Measurements from ENCODE around the gene TCN2.
"Not testable (repeated sequence)": the region's sequence is repeated elsewhere in the genome, so short reads cannot be mapped to it uniquely, and the experiment has no call there.

The TCN2 gene

GRCh38 chr22:30615543-30615954, 8.6 kb downstream of the TCN2 start:
- peaks cover under 1% of the 10 kb centered on the region for H3K4me1 Mint-ChIP-seq
- no peak for DNase-seq
- no peak for TF ChIP-seq CTCF (IDR thresholded peaks at IDR 0.05)
- no peaks in the 10 kb centered on the region for H3K9me3 Mint-ChIP-seq
- no peak overlapping the region for H3K27ac Mint-ChIP-seq
- peaks cover 23% of the 10 kb centered on the region for H3K36me3 Mint-ChIP-seq (ENCODE audit: low read depth)
- H3K27me3 Mint-ChIP-seq (ENCODE audit: low read depth, poor library complexity), result no peaks in the 10 kb centered on the region
- no peak overlapping the region for H3K4me3 Mint-ChIP-seq

DNA sequence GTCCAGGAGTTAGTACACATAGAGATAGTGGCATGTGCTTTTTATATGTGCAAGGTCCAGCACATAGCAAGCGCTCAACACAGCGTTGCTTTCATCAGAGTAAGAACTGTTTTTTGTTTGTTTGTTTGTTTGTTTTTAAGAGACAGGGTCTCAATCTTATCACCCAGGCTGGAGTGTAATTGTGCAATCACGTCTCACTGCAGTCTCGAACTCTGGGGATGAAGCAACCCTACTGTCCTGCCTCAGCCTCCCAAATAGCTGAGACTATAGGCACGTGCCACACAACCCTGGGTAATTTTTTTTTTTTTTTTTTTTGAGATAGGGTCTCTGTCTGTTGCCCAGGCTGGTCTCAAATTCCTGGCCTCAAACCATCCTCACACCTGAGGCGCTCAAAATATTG, 10.8 kb downstream of the TCN2 start:
- peaks cover 16% of the 10 kb centered on the region for H3K36me3 Mint-ChIP-seq (ENCODE audit: low read depth)
- no peak for DNase-seq
- no peak overlapping the region for H3K27ac Mint-ChIP-seq
- H3K27me3 Mint-ChIP-seq (ENCODE audit: low read depth, poor library complexity), result no peaks in the 10 kb centered on the region
- no peak overlapping the region for H3K4me3 Mint-ChIP-seq
- H3K4me1 Mint-ChIP-seq, result no peaks in the 10 kb centered on the region
- TF ChIP-seq CTCF (IDR thresholded peaks at IDR 0.05), result no peak
- no peaks in the 10 kb centered on the region for H3K9me3 Mint-ChIP-seq

DNA sequence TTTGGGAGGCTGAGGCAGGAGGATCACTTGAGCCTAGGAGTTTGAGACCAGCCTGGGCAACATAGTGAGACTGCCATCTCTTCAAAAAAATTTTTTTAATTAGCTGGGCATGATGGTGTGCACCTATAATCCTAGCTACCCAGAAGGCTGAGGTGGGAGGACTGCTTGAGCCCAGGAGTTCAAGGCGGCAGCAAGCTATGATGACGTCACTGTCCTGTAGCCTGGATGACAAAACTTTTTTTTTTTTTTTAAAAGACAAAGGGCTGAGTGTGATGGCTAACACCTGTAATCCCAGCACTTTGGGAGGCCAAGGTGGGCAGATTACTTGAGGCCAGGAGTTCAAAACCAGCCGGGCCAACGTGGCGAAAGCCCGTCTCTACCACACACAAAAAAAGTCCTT, 12.9 kb downstream of the TCN2 start:
- not testable (repeated sequence) for H3K36me3 Mint-ChIP-seq (ENCODE audit: low read depth); H3K27me3 Mint-ChIP-seq (ENCODE audit: low read depth, poor library complexity); H3K4me1 Mint-ChIP-seq; H3K9me3 Mint-ChIP-seq; H3K4me3 Mint-ChIP-seq; DNase-seq; H3K27ac Mint-ChIP-seq

DNA sequence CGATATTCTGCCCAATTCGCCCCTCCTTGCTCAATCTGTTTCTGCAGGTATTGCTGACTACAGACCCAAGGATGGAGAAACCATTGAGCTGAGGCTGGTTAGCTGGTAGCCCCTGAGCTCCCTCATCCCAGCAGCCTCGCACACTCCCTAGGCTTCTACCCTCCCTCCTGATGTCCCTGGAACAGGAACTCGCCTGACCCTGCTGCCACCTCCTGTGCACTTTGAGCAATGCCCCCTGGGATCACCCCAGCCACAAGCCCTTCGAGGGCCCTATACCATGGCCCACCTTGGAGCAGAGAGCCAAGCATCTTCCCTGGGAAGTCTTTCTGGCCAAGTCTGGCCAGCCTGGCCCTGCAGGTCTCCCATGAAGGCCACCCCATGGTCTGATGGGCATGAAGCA, 19.4 kb downstream of the TCN2 start:
- no peak for DNase-seq
- H3K4me3 Mint-ChIP-seq, result no peak overlapping the region
- peaks cover 8% of the 10 kb centered on the region for H3K4me1 Mint-ChIP-seq
- no peaks in the 10 kb centered on the region for H3K27me3 Mint-ChIP-seq (ENCODE audit: low read depth, poor library complexity)
- H3K9me3 Mint-ChIP-seq, result peaks cover 6% of the 10 kb centered on the region
- no peaks in the 10 kb centered on the region for H3K36me3 Mint-ChIP-seq (ENCODE audit: low read depth)
- H3K27ac Mint-ChIP-seq, result no peak overlapping the region
- no peak for TF ChIP-seq CTCF (IDR thresholded peaks at IDR 0.05)

GRCh38 chr22:30627471-30627870, 20.5 kb downstream of the TCN2 start:
- H3K36me3 Mint-ChIP-seq (ENCODE audit: low read depth), result no peaks in the 10 kb centered on the region
- H3K4me1 Mint-ChIP-seq, result peaks cover 8% of the 10 kb centered on the region
- DNase-seq, result no peak
- no peaks in the 10 kb centered on the region for H3K27me3 Mint-ChIP-seq (ENCODE audit: low read depth, poor library complexity)
- no peak for TF ChIP-seq CTCF (IDR thresholded peaks at IDR 0.05)
- peaks cover 6% of the 10 kb centered on the region for H3K9me3 Mint-ChIP-seq
- no peak overlapping the region for H3K27ac Mint-ChIP-seq
- H3K4me3 Mint-ChIP-seq, result no peak overlapping the region

DNA sequence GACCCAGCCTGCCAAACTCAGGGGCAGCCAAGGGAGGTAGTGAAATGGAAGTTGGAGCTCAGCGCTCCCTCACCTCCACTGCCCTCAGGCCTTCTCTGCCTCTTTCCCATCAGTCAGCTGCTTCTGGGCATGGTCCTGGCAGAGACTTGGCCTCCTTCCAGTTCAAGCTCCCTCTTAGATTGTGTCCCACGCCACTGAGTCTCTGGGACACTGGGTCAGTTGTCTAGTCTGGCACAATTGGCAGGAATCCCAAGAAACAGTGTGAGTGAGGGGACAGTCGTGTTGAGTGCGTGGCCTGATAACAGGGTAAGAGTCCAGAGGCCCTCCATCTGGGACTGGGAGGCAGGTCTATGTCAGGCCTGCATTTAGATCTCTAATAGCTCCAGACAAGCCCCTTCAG, 21.5 kb downstream of the TCN2 start:
- peaks cover 6% of the 10 kb centered on the region for H3K9me3 Mint-ChIP-seq
- DNase-seq, result no peak
- TF ChIP-seq CTCF (IDR thresholded peaks at IDR 0.05), result no peak
- no peaks in the 10 kb centered on the region for H3K36me3 Mint-ChIP-seq (ENCODE audit: low read depth)
- no peak overlapping the region for H3K27ac Mint-ChIP-seq
- H3K4me1 Mint-ChIP-seq, result peaks cover 8% of the 10 kb centered on the region
- H3K4me3 Mint-ChIP-seq, result no peak overlapping the region
- H3K27me3 Mint-ChIP-seq (ENCODE audit: low read depth, poor library complexity), result no peaks in the 10 kb centered on the region

GRCh38 chr22:30631469-30631868, 24.5 kb downstream of the TCN2 start:
- not testable (repeated sequence) for H3K27me3 Mint-ChIP-seq (ENCODE audit: low read depth, poor library complexity); H3K4me1 Mint-ChIP-seq; H3K36me3 Mint-ChIP-seq (ENCODE audit: low read depth); DNase-seq; H3K27ac Mint-ChIP-seq; H3K9me3 Mint-ChIP-seq; H3K4me3 Mint-ChIP-seq
